ENCODE measurements around the gene CCNB3. TPM values are rescaled to one million over a fixed set of nuclear protein-coding genes. Genes with fewer than 3 reads are reported as not detected.

The CCNB3 gene
- total RNA-seq, 1 experiment from 2014 or later: 0.35 TPM

DNA sequence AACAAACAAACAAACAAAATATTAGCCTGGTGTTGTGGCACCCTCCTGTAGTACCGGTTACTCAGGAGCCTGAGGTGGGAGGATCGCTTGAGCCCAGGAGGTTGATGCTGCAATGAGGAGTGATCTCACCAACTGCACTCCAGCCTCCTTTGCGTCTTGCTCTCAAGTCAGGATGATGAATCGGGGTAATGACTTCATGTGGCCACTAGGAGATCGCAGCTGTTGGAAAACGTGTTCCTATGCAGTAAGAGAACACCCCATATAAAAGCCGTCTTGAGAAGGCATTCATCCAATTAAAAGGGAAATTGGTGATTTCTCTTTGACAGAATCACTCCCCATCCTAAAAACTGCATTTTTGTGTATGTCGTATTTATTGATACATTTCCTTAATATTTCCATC lies 6.9 kb downstream of the CCNB3 start:
- Histone ChIP-seq H2BK12ac (ENCODE audit: insufficient read length, low read depth, low read length) (no peak overlapping the region), H2BK15ac (ENCODE audit: low read depth, low read length) (no peak overlapping the region), H3K4me1 (ENCODE audit: insufficient read depth, low read length) (no peaks in the 10 kb centered on the region), H3K23ac (ENCODE audit: insufficient read length, low read depth, low read length) (no peak overlapping the region), H3K79me1 (ENCODE audit: insufficient read depth, low read depth, low read length, poor library complexity, severe bottlenecking) (no peaks in the 10 kb centered on the region), H3K9ac (ENCODE audit: extremely low read depth, insufficient read length, low read length) (no peak overlapping the region), H3K23me2 (ENCODE audit: insufficient read length, low read depth, low read length, poor library complexity, severe bottlenecking) (no peaks in the 10 kb centered on the region), H4K8ac (replicated peaks; ENCODE audit: insufficient read length, low read depth, low read length) (no peak overlapping the region), H2BK20ac (ENCODE audit: low read depth, low read length, poor library complexity, severe bottlenecking) (no peak overlapping the region), H3K4ac (ENCODE audit: low read depth, low read length) (no peak overlapping the region), H2AFZ (ENCODE audit: low read length) (no peak overlapping the region), H3K27me3 (ENCODE audit: insufficient read depth, low read length) (no peaks in the 10 kb centered on the region), H2AK5ac (ENCODE audit: insufficient read length, low read length) (no peak overlapping the region), H3K14ac (ENCODE audit: insufficient read depth, low read length) (no peak overlapping the region), H3K9me3 (ENCODE audit: control insufficient read depth, low read depth, low read length) (no peaks in the 10 kb centered on the region), H3T11ph (ENCODE audit: low read length) (no peak overlapping the region), H2BK120ac (ENCODE audit: low read depth, low read length, poor library complexity, severe bottlenecking) (no peak overlapping the region), H3K79me2 (ENCODE audit: insufficient read depth, low read length) (no peaks in the 10 kb centered on the region), H4K20me1 (ENCODE audit: control insufficient read depth, insufficient read depth, insufficient read length) (no peaks in the 10 kb centered on the region), H3K4me2 (ENCODE audit: insufficient read depth, insufficient read length, low read length) (no peak overlapping the region), H4K5ac (ENCODE audit: insufficient read length, low read depth, low read length) (no peak overlapping the region), H4K91ac (ENCODE audit: insufficient read length, low read depth, low read length) (no peak overlapping the region), H2BK5ac (ENCODE audit: insufficient read length, low read length) (no peak overlapping the region), H3K27ac (ENCODE audit: insufficient read length, low read depth, low read length) (no peak overlapping the region), H3K56ac (ENCODE audit: insufficient read length, low read depth, low read length) (no peak overlapping the region), H3K18ac (ENCODE audit: insufficient read length, low read depth, low read length) (no peak overlapping the region)
- Mint-ChIP-seq H3K27me3 (ENCODE audit: low read depth) (no peaks in the 10 kb centered on the region), H3K4me3 (no peak overlapping the region), H3K27ac (no peak overlapping the region), H3K9me3 (peaks cover 47 to 51% of the 10 kb centered on the region in 2 experiments), H3K36me3 (ENCODE audit: insufficient read depth in 1 of 3, low read depth in 3 of 3) (peaks cover 0 to 2% (median 0%) of the 10 kb centered on the region in 3 experiments; a peak in 1 of 7 replicates), H3K4me1 (no peaks in the 10 kb centered on the region)
- TF ChIP-seq CTCF (conservative IDR thresholded peaks at IDR 0.05): peak; percentile 59
- DNase-seq: peak; percentile 47
- no CpG with 5 or more reads among the region's 8 CpGs for WGBS (ENCODE audit: extremely low coverage, insufficient read length, low lambda C conversion rate)

Data from H9 (cell line).